Neural crest cell (in vitro differentiated cells): ENCODE measurements around the gene PPP1R16B. TPM values are rescaled to one million over a fixed set of nuclear protein-coding genes. Genes with fewer than 3 reads are reported as not detected.
"Not testable (repeated sequence)": the region's sequence is repeated elsewhere in the genome, so short reads cannot be mapped to it uniquely, and the experiment has no call there.

Source experiments
- DNase-seq: peaks from one replicate; pipeline ENCODE4 v3.0.0; 2021; ENCODE audit warnings: low read depth, mixed read lengths, low spot score
- H3K27ac Mint-ChIP-seq: one replicate; pipeline ENCODE4 v1.8.0; 2021; ENCODE audit warnings: mild to moderate bottlenecking, mixed read lengths; ENCODE audit not compliant: unreplicated experiment
- H3K27me3 Mint-ChIP-seq: 2 replicates; pipeline ENCODE4 v1.8.0; 2021; ENCODE audit warnings: low read depth, mild to moderate bottlenecking, mixed read lengths
- H3K36me3 Mint-ChIP-seq: 2 replicates; pipeline ENCODE4 v1.8.0; 2021; ENCODE audit warnings: low read depth, mild to moderate bottlenecking, mixed read lengths
- H3K4me1 Mint-ChIP-seq: 2 replicates; pipeline ENCODE4 v1.8.0; 2021; ENCODE audit warnings: mixed read lengths
- H3K4me3 Mint-ChIP-seq: one replicate; pipeline ENCODE4 v1.8.0; 2021; ENCODE audit warnings: mild to moderate bottlenecking, mixed read lengths
- H3K9me3 Mint-ChIP-seq: 2 replicates; pipeline ENCODE4 v1.8.0; 2021; ENCODE audit warnings: mixed read lengths
- total RNA-seq: library from RNA; stranded (reverse); gene quantifications from 2 replicates; pipeline ENCODE4 v1.2.1, GENCODE V29; 2021
- TF ChIP-seq, protein P1 (sequence below): fragments of 200-600 bp; sonication (generic); conservative IDR thresholded peaks from 2 replicates; pipeline ENCODE4 v1.5.0; 2021; ENCODE audit warnings: antibody characterized with exemption, mild to moderate bottlenecking

The PPP1R16B gene
- total RNA-seq, 1 donor from 2014 or later, result 0.30 TPM

DNA sequence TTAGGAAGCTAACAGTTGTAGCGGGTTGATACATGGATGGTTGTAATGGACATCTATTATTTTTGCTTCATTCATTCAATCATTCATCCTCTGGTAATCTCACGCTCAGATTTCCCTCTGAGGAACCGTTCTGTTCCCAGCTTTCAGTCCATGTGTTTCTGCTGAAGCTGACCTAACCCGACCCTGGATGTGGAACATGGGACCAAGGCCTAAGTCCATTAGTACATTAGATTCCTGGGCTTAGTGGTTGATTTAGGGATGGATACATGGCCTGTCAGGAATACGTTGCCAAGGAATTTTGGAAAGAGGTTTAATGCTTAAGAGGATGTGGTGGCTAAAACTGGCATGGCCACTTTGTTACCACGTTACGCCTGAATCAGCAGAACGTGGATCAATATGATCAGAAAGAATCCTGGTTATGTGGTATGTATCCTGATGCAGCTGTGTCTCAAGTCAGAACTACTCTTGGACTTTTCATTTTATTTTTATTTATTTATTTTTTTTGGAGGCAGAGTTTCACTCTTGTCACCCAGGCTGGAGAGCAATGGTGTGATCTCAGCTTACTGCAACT lies 152.5 kb downstream of the PPP1R16B start:
- H3K36me3 Mint-ChIP-seq, result peaks cover 7% of the 10 kb centered on the region
- no peak overlapping the region for H3K4me3 Mint-ChIP-seq
- TF ChIP-seq, protein P1, sequence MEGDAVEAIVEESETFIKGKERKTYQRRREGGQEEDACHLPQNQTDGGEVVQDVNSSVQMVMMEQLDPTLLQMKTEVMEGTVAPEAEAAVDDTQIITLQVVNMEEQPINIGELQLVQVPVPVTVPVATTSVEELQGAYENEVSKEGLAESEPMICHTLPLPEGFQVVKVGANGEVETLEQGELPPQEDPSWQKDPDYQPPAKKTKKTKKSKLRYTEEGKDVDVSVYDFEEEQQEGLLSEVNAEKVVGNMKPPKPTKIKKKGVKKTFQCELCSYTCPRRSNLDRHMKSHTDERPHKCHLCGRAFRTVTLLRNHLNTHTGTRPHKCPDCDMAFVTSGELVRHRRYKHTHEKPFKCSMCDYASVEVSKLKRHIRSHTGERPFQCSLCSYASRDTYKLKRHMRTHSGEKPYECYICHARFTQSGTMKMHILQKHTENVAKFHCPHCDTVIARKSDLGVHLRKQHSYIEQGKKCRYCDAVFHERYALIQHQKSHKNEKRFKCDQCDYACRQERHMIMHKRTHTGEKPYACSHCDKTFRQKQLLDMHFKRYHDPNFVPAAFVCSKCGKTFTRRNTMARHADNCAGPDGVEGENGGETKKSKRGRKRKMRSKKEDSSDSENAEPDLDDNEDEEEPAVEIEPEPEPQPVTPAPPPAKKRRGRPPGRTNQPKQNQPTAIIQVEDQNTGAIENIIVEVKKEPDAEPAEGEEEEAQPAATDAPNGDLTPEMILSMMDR, result no peak
- no peaks in the 10 kb centered on the region for H3K9me3 Mint-ChIP-seq
- peaks cover 15% of the 10 kb centered on the region for H3K4me1 Mint-ChIP-seq
- no peak overlapping the region for H3K27ac Mint-ChIP-seq
- no peak for DNase-seq
- no peaks in the 10 kb centered on the region for H3K27me3 Mint-ChIP-seq

DNA sequence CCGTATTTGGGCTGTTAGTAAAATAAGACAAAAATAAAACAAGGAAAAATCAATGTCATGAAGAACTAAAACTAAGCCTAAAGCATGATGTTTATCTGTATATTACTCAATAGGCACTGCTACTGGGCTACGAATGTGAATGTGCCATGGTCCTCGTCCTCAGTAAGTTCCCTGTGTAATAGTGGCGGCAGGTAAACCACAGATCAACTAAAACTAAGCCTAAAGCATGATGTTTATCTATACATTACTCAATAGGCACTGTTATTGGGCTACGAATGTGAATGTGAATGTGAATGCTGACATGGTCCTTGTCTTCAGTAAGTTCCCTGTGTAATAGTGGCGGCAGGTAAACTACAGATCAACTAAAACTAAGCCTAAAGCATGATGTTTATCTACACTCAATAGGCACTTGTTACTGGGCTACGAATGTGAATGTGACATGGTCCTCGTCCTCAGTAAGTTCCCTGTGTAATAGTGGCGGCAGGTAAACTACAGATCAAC lies 154.7 kb downstream of the PPP1R16B start:
- not testable (repeated sequence) for H3K27me3 Mint-ChIP-seq, H3K36me3 Mint-ChIP-seq, DNase-seq, H3K9me3 Mint-ChIP-seq, H3K27ac Mint-ChIP-seq
- H3K4me1 Mint-ChIP-seq, result peaks cover 28% of the 10 kb centered on the region
- H3K4me3 Mint-ChIP-seq, result peak overlapping the region; percentile 42

DNA sequence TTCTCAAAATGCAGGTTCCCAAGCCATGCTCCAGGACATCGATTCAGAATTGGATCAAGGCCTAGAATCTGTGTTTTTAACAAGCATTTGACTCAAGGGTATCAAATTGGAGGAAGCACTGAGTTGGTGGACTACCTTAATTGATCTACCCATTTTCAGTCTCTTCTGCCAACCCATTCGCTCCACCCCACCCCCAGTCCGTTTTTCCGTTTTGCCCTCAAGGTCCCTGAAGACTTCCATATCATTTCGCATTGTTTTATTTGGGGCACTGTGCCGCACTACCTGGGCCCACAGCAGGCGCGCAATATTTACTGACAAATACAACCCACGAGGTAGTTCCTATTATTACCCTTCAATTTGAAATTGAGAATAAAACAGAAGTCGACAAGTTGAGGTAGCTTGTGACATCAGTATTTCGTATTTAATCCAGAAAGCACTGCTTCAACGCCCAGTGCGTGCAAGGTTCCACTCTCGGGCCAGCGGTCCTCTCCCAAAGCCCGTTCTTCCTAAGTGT lies 156.1 kb downstream of the PPP1R16B start:
- no peaks in the 10 kb centered on the region for H3K27me3 Mint-ChIP-seq
- no peak for DNase-seq
- TF ChIP-seq, protein P1, result no peak
- peak overlapping the region; percentile 92 for H3K4me3 Mint-ChIP-seq
- peak overlapping the region; percentile 99 for H3K27ac Mint-ChIP-seq
- H3K9me3 Mint-ChIP-seq, result no peaks in the 10 kb centered on the region
- peaks cover 31% of the 10 kb centered on the region for H3K4me1 Mint-ChIP-seq
- H3K36me3 Mint-ChIP-seq, result peaks cover 5% of the 10 kb centered on the region

DNA sequence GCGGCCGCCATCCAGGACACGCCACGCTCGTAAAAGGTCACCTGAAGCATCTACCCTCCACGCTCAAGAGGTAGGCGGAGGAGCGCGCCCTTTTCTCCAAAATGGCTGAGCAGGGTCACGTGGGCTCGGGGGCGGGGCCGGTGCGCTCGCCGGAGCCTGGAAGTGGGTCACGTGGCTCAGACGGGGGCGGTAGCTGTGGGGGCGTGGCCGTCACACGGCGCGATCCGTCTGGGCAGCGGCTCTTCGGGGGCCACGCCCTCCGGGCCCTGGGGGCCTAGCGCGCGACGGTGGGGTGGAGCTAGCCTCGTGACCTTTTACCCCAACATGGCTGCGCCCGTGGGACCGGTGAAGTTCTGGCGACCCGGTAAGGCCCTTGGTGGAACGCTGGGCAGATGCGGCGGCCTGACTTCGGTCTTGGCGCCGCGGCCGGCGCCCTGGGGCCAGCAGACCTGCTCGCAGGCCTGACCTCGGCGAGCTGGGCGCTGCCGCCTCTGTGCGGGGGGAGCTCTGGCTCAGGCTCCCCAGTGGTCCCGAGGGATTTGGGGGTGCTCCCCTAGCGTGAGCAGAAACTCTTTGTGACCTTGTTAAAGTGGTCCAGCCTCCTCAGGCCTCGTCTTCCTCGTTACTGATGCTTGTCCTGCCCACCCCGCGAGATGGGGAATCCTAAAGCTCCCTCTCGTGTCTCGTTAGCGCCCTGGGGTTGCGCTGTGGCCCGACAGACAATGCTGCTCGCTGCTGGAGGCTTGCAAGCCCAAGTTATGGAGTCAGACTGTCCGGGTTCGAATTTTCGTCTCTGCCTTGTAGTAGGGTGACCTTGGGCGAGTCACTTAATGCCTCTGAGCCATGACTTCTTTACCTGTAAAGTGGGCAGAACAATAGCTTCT lies 156.8 kb downstream of the PPP1R16B start, which contains the start of gene DHX35:
DHX35 (plus strand) TSS at position 301 of the 884 bp plus-strand sequence; CDS start at position 325, 24 bp downstream.
- H3K9me3 Mint-ChIP-seq, result no peaks in the 10 kb centered on the region
- peak within 1 kb of the TSS; percentile 99 for H3K27ac Mint-ChIP-seq
- TF ChIP-seq, protein P1, result peak; percentile 38
- peak within 1 kb of the TSS; percentile 92 for H3K4me3 Mint-ChIP-seq
- DNase-seq, result peak; percentile 95
- peaks cover 5% of the 10 kb centered on the region for H3K36me3 Mint-ChIP-seq
- H3K27me3 Mint-ChIP-seq, result no peaks in the 10 kb centered on the region
- peaks cover 33% of the 10 kb centered on the region for H3K4me1 Mint-ChIP-seq

DNA sequence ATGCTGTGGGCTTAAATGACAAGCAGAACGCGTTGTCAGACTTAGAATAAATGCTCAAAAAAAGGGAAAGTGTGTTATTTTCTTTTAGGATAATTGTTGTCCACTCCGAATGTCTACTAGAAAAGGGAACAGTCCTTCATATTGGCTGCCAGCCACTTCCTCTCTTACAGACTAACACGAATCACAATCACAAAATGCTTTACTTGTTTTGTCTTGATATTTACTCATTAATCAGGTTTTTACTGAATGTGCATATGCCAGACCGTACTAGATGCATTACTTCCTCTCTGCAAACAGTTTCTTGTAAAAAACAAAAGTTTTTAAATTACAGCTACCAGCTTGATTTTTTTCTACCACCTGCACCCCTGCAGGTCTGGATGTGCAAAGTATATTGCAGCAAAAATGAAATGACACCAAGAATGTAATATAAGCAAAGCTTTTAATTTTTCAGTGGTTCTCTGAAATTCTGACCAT lies 157.5 kb downstream of the PPP1R16B start:
- Mint-ChIP-seq H3K27ac (peak overlapping the region; percentile 92), H3K4me1 (peaks cover 33% of the 10 kb centered on the region), H3K9me3 (no peaks in the 10 kb centered on the region), H3K27me3 (no peaks in the 10 kb centered on the region), H3K4me3 (peak overlapping the region; percentile 92), H3K36me3 (peaks cover 5% of the 10 kb centered on the region)
- TF ChIP-seq, protein P1, result no peak
- no peak for DNase-seq
